NCI-H187 treated with DMSO at 0.1 percent for 48 hours (cell line): ENCODE data around the gene GCNT2.
"Not testable (repeated sequence)": the region's sequence is repeated elsewhere in the genome, so short reads cannot be mapped to it uniquely, and the experiment has no call there.

Source experiments
- DNase-seq: peaks from one replicate; lab custom pipeline; 2025; lab: John Stamatoyannopoulos, UW

GCNT2 gene

GRCh38 chr6:10580570-10580969 lies 59.4 kb downstream of the GCNT2 start:
- no peak for DNase-seq

GRCh38 chr6:10581402-10581801 lies 60.3 kb downstream of the GCNT2 start:
- DNase-seq: not testable (repeated sequence)

GRCh38 chr6:10582774-10583508 lies 61.8 kb downstream of the GCNT2 start:
- DNase-seq: peak; percentile 56

GRCh38 chr6:10583509-10583901 lies 62.4 kb downstream of the GCNT2 start:
- no peak for DNase-seq

- DNase-seq: no peak
These were observed 63.5 kb downstream of the GCNT2 start for GRCh38 chr6:10584607-10585006.

- no peak for DNase-seq
These were observed 64.2 kb downstream of the GCNT2 start for GRCh38 chr6:10585209-10585845.

GRCh38 chr6:10586302-10586701 lies 65.2 kb downstream of the GCNT2 start:
- DNase-seq: no peak

- no peak for DNase-seq
These were observed 66.7 kb downstream of the GCNT2 start for GRCh38 chr6:10587656-10588406.

- no peak for DNase-seq
These were observed 67.6 kb downstream of the GCNT2 start for GRCh38 chr6:10588562-10589428.

- no peak for DNase-seq
These were observed 68.2 kb downstream of the GCNT2 start for GRCh38 chr6:10589429-10589727.

GRCh38 chr6:10589983-10590382 lies 68.8 kb downstream of the GCNT2 start:
- DNase-seq: no peak

- no peak for DNase-seq
These were observed 70.4 kb downstream of the GCNT2 start for GRCh38 chr6:10591422-10592160.

GRCh38 chr6:10595731-10596664 lies 74.8 kb downstream of the GCNT2 start:
- no peak for DNase-seq

GRCh38 chr6:10597499-10598001 lies 76.4 kb downstream of the GCNT2 start:
- no peak for DNase-seq

- no peak for DNase-seq
These were observed 77.2 kb downstream of the GCNT2 start for GRCh38 chr6:10598084-10598960.

GRCh38 chr6:10599046-10599445 lies 77.9 kb downstream of the GCNT2 start:
- no peak for DNase-seq

GRCh38 chr6:10600681-10601080 lies 79.5 kb downstream of the GCNT2 start:
- not testable (repeated sequence) for DNase-seq

- no peak for DNase-seq
These were observed 82.1 kb downstream of the GCNT2 start for GRCh38 chr6:10603219-10603618.

- DNase-seq: no peak
These were observed 87.9 kb downstream of the GCNT2 start for GRCh38 chr6:10609038-10609437.
